AG04450 (cell line): ENCODE measurements around the gene ERMN. TPM values are rescaled to one million over a fixed set of nuclear protein-coding genes. Genes with fewer than 3 reads are reported as not detected.

ENCODE experiments used
- CTCF ChIA-PET: fragments of 300-600, 350-600 bp; formaldehyde crosslinking; extraction: SDS; loops from one replicate; lab custom pipeline; 2022; ENCODE audit warnings: antibody characterized with exemption, inconsistent platforms; lab: Charles Lee
- POLR2A ChIA-PET: fragments of 350-600 bp; formaldehyde crosslinking; extraction: SDS; loops from one replicate; lab custom pipeline; 2021; ENCODE audit warnings: antibody characterized with exemption, inconsistent platforms; lab: Yijun Ruan, JAX
- DNase-seq: peaks from one replicate; pipeline ENCODE4 v3.0.0-alpha.2; 2011; ENCODE audit warnings: low read depth, low spot score
- H3K27ac ChIP-seq: one replicate; pipeline ENCODE4 v1.5.1; 2012; ENCODE audit warnings: low read depth, low read length, control low read depth
- H3K27me3 ChIP-seq: one replicate; pipeline ENCODE4 v1.6.0; 2012; ENCODE audit warnings: low read length; ENCODE audit not compliant: control insufficient read depth, insufficient read depth
- H3K4me3 ChIP-seq: 2 replicates; pipeline ENCODE4 v1.5.1; 2011; ENCODE audit warnings: mild to moderate bottlenecking, low read depth, low read length, control low read depth
- H3K9me3 ChIP-seq: 2 replicates; pipeline ENCODE4 v1.5.1; 2012; ENCODE audit warnings: low read length; ENCODE audit not compliant: control insufficient read depth, insufficient read depth
- CTCF ChIP-seq: IDR thresholded peaks from 2 replicates; pipeline ENCODE4 v1.5.1; 2011; ENCODE audit warnings: low read depth, low read length, control low read depth, inconsistent platforms
- polyA plus RNA-seq: library from polyadenylated mRNA; depleted of rRNA; stranded (reverse); fragments of >200 nt; gene quantifications from 2 replicates; pipeline ENCODE4 v1.2.3, GENCODE V29; 2011

ERMN gene
- polyA plus RNA-seq, 1 experiment: not detected

DNA sequence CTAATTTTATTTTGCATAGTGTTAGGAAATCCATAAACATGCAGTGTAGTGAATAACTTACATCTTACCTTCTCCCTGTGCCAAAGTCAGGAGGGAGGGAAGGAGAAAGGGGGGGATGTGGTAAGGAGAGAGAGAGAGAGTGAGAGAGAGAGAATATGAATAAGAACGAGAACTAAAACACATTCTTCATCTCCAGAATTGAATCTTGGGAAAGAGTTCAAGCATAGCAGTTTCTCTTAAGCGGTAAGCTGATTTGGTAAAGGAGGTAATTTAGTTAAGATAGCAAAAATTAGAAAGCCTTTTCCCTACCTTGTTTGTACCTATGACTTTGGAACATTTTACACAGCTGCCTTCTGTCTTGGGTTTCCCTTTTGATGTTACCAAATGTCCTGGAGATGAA lies 15.7 kb downstream of the ERMN start:
- ChIA-PET POLR2A (no interaction called here), CTCF (interaction anchor here (1.2 to 13.2 kb wide), 4 partner anchors 7 to 24 kb away, joined by 3 to 299 read pairs (median 24); no protein-coding TSS in a partner anchor)
- no peak overlapping the region for H3K27ac ChIP-seq
- no peak for TF ChIP-seq CTCF
- H3K27me3 ChIP-seq: no peaks in the 10 kb centered on the region
- no peaks in the 10 kb centered on the region for H3K9me3 ChIP-seq
- no peak for DNase-seq
- no peak overlapping the region for H3K4me3 ChIP-seq

- no peak overlapping the region for H3K27ac ChIP-seq
- no peaks in the 10 kb centered on the region for H3K9me3 ChIP-seq
- TF ChIP-seq CTCF: peak; percentile 37
- POLR2A ChIA-PET: no interaction called here
- no peak overlapping the region for H3K4me3 ChIP-seq
- H3K27me3 ChIP-seq: no peaks in the 10 kb centered on the region
- DNase-seq: no peak
- CTCF ChIA-PET: interaction anchor here (0.6 to 13.2 kb wide), 4 partner anchors 18 to 717 kb away, joined by 3 to 299 read pairs (median 98); partner anchors contain the start of gene ERMN
These were observed 18.6 kb downstream of the ERMN start for GRCh38 chr2:157307021-157307420.

- H3K9me3 ChIP-seq: no peaks in the 10 kb centered on the region
- no peak for DNase-seq
- no peak overlapping the region for H3K27ac ChIP-seq
- H3K4me3 ChIP-seq: no peak overlapping the region
- H3K27me3 ChIP-seq: no peaks in the 10 kb centered on the region
- no peak for TF ChIP-seq CTCF
- ChIA-PET CTCF (interaction anchor here (0.6 to 13.2 kb wide), 7 partner anchors 11 to 719 kb away, joined by 3 to 299 read pairs (median 6); partner anchors contain the start of genes ERMN and GALNT5), POLR2A (no interaction called here)
These were observed 19.9 kb downstream of the ERMN start for GRCh38 chr2:157305723-157306110.

DNA sequence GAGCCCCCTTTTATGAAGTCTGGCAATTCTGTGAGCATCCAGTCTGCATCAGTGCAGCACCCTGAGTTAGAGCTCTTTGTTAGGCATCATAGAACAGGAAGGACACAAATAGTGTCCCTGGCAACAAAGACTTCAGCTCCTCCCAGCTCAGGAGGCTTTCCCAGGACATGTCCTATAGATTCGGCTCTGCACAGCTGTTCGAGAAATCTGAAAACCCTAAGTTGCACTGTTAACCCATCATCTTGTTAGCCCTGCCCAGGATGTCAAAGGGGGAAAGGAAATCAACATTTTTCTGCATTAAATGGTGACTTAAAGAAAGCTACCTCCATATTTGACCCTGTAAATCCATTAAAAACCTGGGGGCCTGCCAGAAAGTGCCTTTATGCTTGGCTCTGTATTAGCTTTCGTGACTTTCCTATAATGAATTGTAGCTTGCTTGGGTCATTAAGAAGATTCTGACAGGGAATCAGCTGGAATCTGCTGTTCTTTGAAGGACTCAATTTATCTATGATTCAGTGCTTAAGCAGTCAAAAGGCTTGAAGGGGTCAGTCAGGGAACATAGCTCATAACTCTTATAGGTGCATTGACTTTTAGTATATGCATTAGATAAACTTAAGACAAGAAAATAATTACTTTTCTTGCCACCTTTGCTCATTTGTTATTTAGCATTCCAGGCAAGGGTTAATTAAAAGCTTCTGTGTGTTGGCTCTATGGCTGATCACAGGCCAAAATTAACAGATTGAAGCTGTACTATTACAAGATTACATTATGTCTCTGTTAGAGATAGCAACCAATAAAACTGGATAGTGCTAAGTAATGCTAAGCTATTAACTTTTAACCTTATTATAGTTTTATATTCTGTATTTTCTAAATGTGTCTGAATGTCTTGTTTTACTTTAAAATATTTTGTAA lies 20.6 kb downstream of the ERMN start:
- H3K4me3 ChIP-seq: no peak overlapping the region
- H3K27me3 ChIP-seq: no peaks in the 10 kb centered on the region
- no peak overlapping the region for H3K27ac ChIP-seq
- ChIA-PET POLR2A (no interaction called here), CTCF (interaction anchor here (0.5 to 13.2 kb wide), 12 partner anchors 12 to 1943 kb away, joined by 3 to 299 read pairs (median 4); partner anchors contain the start of genes ACVR1C, ERMN and GALNT5)
- no peaks in the 10 kb centered on the region for H3K9me3 ChIP-seq
- TF ChIP-seq CTCF: no peak
- DNase-seq: peak; percentile 7

- no peak overlapping the region for H3K4me3 ChIP-seq
- H3K27me3 ChIP-seq: no peaks in the 10 kb centered on the region
- CTCF ChIA-PET: interaction anchor here (0.6 to 13.2 kb wide), 22 partner anchors 8 to 1926 kb away, joined by 3 to 299 read pairs (median 6); partner anchors contain the start of genes ACVR1C, ERMN and GALNT5
- H3K9me3 ChIP-seq: no peaks in the 10 kb centered on the region
- TF ChIP-seq CTCF: no peak
- POLR2A ChIA-PET: no interaction called here
- no peak for DNase-seq
- no peak overlapping the region for H3K27ac ChIP-seq
These were observed 22.0 kb downstream of the ERMN start for GRCh38 chr2:157303612-157304011.
